22Rv1 (cell line): ENCODE data around the gene SPATA32.

Source experiments
- H3K27ac ChIP-seq: fragments of 450-650 bp; 2 replicates; pipeline ENCODE4 v1.5.1; 2017
- ZFX ChIP-seq: fragments of 450-650 bp; IDR thresholded peaks from 2 replicates; pipeline ENCODE4 v1.6.1; 2017; ENCODE audit warnings: antibody characterized with exemption, borderline replicate concordance
- TF ChIP-seq, protein P1 (sequence below): fragments of 450-650 bp; IDR thresholded peaks from 2 replicates; pipeline ENCODE4 v1.5.1; 2017; ENCODE audit warnings: mild to moderate bottlenecking

SPATA32 gene

GRCh38 chr17:45292696-45293412 lies 31.0 kb upstream of the SPATA32 start:
- no peak overlapping the region for H3K27ac ChIP-seq
- TF ChIP-seq ZFX, result no peak
- TF ChIP-seq, protein P1, sequence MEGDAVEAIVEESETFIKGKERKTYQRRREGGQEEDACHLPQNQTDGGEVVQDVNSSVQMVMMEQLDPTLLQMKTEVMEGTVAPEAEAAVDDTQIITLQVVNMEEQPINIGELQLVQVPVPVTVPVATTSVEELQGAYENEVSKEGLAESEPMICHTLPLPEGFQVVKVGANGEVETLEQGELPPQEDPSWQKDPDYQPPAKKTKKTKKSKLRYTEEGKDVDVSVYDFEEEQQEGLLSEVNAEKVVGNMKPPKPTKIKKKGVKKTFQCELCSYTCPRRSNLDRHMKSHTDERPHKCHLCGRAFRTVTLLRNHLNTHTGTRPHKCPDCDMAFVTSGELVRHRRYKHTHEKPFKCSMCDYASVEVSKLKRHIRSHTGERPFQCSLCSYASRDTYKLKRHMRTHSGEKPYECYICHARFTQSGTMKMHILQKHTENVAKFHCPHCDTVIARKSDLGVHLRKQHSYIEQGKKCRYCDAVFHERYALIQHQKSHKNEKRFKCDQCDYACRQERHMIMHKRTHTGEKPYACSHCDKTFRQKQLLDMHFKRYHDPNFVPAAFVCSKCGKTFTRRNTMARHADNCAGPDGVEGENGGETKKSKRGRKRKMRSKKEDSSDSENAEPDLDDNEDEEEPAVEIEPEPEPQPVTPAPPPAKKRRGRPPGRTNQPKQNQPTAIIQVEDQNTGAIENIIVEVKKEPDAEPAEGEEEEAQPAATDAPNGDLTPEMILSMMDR, result no peak

DNA sequence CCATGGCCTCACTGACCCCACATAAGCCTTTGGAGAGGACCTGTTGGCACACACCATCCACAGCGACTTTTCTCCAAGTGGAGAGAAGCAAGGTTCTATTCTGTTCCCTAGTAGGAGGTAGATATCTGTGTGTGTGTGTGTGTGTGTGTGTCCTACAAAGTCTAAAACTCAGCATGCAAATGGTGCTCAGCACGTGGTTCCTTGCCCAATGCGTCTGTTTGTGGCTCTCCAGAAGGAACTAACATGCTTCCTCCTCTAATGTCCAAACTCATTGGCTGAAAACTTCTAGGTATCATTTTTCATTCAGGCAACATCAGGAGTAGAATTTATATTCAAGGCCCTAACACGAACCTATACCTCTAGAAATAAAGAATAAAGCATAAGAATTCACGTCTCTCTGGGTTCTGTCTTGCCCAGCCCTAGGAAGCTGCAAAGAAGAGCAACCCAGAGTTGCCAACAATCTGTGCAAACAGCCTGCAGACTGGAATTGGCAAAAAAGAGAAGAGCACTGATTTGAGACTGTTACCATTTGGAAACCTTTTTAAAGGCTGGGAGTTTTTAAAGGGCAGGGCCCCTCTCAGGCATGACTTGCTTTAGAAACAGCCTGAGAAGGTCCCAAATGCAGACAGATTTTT lies 29.4 kb upstream of the SPATA32 start:
- no peak for TF ChIP-seq ZFX
- TF ChIP-seq, protein P1, result no peak
- no peak overlapping the region for H3K27ac ChIP-seq

DNA sequence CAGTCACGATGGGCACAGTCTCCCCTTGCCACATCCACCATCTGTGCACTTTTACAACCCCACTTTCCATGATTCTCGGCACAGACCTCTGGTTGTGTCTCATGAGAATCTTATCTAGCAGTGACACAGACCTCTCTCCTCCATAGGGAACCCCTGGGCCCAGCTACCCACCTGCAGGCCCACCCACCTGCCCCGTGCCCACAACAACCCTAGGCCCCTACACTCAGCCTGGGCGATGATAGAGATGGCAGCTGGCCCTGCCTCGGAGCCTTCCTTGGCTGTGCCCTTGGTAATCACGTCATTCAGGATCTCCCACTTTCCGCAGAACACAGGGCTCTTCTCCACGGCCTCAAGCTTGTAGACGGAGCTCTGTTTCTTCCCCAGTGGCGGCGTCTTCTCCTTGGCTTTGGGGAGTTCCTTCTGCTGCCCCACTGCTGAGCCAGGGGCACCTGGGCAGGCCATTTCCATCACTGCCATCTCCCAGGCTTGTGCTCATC lies 28.4 kb upstream of the SPATA32 start:
- H3K27ac ChIP-seq, result no peak overlapping the region
- TF ChIP-seq, protein P1, result no peak
- no peak for TF ChIP-seq ZFX

DNA sequence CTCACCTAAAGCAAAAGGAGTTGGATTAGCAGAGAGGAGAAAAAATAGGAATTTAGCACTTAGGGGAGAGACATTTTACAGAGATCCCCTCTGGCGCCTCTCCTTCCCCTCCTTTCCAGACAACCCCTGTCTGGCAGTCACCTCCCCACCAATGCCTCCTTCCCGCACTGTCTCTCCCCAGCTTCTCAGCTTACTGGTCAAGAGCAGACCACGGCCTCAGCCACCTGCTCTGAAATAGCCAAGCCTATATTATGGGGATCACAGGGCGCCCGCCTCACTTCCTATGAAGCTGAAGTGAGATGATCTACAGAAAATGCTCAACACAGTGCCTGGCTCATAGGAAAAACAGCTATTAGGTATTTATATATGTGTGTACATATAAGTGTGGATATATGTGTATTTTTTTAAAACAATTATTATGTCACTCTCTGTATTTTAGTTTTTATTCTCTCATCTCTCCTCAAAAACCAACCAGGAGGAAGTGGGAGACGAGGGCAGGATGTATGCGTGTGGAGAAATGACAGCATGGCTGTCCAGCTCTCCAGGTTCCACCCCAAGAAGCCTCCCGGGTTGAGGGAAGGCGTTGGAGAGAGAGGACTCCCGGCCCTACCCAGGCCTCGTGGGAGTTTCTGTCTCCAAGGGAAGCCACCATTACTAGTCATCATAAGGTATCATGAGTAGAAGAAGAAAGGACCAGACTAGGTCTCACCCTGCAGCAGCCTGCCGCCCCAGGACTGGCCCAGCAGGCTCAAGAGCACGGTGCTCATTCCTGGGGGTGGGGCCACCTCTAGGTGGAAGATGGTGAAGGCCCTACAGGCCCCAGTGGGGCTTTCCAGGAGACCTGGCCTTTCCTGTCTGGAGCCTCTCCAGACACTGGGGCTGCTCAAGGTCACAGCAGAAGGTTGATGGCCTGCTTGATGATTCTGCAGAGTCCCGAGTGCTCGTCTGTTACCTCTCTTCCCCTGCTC lies 27.7 kb upstream of the SPATA32 start:
- no peak overlapping the region for H3K27ac ChIP-seq
- TF ChIP-seq ZFX, result no peak
- TF ChIP-seq, protein P1, result no peak

DNA sequence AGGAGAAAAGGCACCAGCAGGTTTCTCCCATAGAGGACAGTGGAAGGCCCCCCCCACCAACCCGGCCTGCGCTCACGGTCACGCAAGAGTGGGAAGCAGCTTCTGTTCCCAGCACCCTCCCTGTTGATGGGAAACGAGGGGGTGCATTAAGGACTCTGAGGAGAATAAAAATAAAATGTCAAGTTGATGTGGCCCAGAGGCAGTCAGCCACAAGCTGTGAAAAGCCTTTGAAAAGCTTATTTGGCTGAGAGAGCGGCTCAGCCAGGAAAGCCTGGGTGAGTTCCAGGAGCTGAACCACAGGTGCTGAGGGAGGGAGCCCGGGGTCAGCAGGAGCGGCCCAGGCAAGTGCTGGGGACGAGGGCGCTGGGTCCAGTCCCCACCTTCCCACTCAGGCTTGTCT lies 26.9 kb upstream of the SPATA32 start:
- no peak for TF ChIP-seq ZFX
- TF ChIP-seq, protein P1, result no peak
- H3K27ac ChIP-seq, result no peak overlapping the region

DNA sequence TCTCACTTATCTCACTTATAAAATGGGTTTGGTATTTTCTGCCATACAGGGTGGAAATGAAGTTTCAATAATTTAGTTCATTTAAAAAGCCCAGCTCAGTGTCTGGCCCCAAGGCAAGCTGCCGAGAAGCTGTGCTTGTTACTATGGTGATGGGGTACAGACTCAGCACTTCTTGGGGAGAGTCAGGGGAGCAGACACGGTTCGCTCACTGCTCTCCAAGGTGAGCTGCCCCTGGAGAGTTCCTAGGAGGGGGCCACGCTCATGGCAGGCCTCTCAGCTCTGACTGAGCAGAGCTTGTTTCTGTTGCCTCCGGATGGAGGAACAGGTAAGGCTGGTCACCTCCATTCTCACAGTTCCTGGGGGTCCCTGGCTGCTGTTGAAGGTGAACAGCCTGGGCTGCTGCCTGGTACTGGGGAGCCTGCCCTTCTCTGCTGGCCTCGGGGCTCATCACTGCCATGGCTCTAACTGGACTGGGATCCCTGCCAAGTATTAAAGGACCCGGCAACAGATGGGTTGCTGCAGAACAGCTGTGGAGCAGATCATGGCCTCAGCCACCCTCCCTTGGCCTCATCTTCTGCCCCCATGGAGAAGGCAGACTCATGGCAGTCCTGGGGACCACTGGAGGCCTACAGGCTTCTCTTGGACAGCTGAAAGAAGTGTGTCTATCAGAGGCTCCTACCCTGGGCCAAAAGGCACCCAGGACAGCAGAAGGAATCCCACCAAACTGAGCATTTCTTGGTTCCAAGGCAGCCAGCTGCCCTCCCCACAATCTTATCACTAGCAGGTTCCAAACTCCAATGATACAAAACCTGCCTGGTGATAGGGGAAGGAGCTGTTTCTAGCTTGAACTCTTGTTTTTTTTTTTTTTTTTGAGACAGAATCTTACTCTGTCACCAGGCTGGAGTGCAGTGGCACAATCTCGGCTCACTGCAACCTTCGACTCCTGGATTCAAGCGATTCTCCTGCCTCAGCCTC lies 25.9 kb upstream of the SPATA32 start:
- TF ChIP-seq, protein P1, result no peak
- TF ChIP-seq ZFX, result no peak
- H3K27ac ChIP-seq, result no peak overlapping the region
